Activated CD4-positive, alpha-beta memory T cell treated with anti-CD3 and anti-CD28 coated beads, Interleukin-2, amount 10 ng/mL, durations not matched to agents 7 days and 5 days (primary cell): ENCODE results near the gene ZNF598. TPM values are rescaled to one million over a fixed set of nuclear protein-coding genes. Genes with fewer than 3 reads are reported as not detected.
"Not testable (repeated sequence)": the region's sequence is repeated elsewhere in the genome, so short reads cannot be mapped to it uniquely, and the experiment has no call there.

Experiments used
- CTCF ChIA-PET: fragments of 350-600 bp; sonication (Branson Sonifier 250); formaldehyde crosslinking; loops from one replicate; lab custom pipeline; 2021; ENCODE audit warnings: antibody characterized with exemption, inconsistent platforms; lab: Charles Lee
- POLR2A ChIA-PET: fragments of 350-600 bp; sonication (Branson Sonifier 250); formaldehyde crosslinking; loops from one replicate; lab custom pipeline; 2021; ENCODE audit warnings: antibody characterized with exemption; lab: Charles Lee
- DNase-seq: peaks from one replicate; pipeline ENCODE4 v3.0.0-alpha.2; 2020
- H3K27ac Mint-ChIP-seq: one replicate; pipeline ENCODE4 v1.8.0; 2021; ENCODE audit warnings: mild to moderate bottlenecking, mixed read lengths
- H3K27me3 Mint-ChIP-seq: one replicate; pipeline ENCODE4 v1.8.0; 2021; ENCODE audit warnings: mixed read lengths
- H3K36me3 Mint-ChIP-seq: one replicate; pipeline ENCODE4 v1.8.0; 2021; ENCODE audit warnings: low read depth, mixed read lengths
- H3K4me1 Mint-ChIP-seq: one replicate; pipeline ENCODE4 v1.8.0; 2021; ENCODE audit warnings: mixed read lengths
- H3K4me3 Mint-ChIP-seq: one replicate; pipeline ENCODE4 v1.8.0; 2021; ENCODE audit warnings: mild to moderate bottlenecking, mixed read lengths
- H3K9me3 Mint-ChIP-seq: one replicate; pipeline ENCODE4 v1.8.0; 2021; ENCODE audit warnings: mixed read lengths
- total RNA-seq, 2 experiments: library from RNA; stranded (reverse); gene quantifications; one replicate each; pipeline ENCODE4 v1.2.3, GENCODE V29; 2021

Gene ZNF598
- total RNA-seq, 2 experiments from 2014 or later: 52.1 to 53.6 TPM

DNA sequence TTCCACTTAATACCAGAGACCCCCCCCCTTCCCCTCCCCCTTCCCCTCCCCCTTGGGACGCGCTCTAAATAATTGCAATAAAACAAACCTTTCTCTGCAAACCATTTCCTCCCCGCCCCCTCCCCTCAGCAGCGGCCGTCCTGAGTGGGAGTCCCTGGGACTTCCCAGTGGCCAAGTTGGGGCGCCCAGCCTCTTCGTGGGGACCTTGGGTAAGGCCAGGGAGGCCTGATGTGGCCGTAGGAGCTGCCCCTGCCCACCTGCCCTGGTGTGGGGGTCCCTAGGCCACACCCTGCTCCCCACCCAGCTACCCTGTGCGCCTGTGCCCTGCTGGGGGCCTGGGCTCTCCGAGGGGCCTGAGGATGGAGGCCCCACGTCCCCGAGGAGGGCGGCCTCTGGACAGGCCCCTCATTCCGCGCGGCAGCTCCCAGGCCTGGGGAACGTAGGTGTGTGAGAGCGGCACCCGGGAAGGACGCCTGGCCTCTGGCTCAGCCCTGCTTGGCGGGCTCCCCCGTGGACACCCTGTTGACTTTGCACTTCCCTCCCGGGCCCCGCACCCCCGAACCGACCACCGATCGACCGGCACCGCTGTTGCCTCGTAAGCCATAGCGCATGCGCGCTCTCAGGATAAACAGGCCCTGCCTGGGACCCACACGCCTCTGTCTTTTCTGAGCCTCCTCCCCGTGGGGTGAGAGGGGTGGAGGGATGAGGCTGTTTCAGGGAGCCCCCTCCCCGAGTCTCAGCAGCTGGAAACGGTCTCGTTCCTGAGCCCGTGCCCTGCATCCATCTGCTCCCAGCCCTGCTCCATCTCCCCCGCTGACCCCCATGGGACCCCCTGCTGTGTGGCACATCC, 29.0 kb upstream of the ZNF598 start:
- Mint-ChIP-seq H3K4me3 (no peak overlapping the region), H3K9me3 (no peaks in the 10 kb centered on the region), H3K27ac (no peak overlapping the region), H3K36me3 (no peaks in the 10 kb centered on the region), H3K27me3 (no peaks in the 10 kb centered on the region), H3K4me1 (no peaks in the 10 kb centered on the region)
- CTCF ChIA-PET: no interaction called here
- POLR2A ChIA-PET: interaction anchor here (0.7 to 1.2 kb wide), 2 partner anchors 28 to 116 kb away, joined by 3 read pairs; partner anchors contain the start of gene TRAF7
- no peak for DNase-seq

- no peaks in the 10 kb centered on the region for H3K27me3 Mint-ChIP-seq
- no peaks in the 10 kb centered on the region for H3K4me1 Mint-ChIP-seq
- H3K27ac Mint-ChIP-seq: no peak overlapping the region
- no peak overlapping the region for H3K4me3 Mint-ChIP-seq
- no peaks in the 10 kb centered on the region for H3K36me3 Mint-ChIP-seq
- DNase-seq: no peak
- POLR2A ChIA-PET: no interaction called here
- H3K9me3 Mint-ChIP-seq: no peaks in the 10 kb centered on the region
- CTCF ChIA-PET: no interaction called here
Measured at GRCh38 chr16:2037647-2038381, 28.2 kb upstream of the ZNF598 start.

DNA sequence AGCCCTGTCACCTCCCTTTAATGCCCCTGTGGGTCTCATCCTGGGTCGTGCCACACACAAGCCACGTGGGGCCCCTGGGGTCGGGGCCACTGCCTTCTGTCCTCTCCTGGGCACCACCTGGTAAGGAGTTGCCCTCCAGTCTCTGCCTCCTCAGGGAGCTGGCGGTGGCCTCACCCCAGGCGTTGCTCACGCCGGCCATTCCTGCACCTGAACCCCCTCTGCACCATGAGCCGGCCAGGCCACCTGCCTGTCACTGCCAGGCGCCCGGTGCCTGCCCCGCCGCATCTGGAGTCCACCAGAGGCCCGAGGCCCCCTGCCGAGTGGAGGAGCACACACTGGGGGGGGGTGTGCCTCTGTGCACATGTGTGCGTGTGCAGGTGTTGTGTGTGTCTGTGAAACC, 27.5 kb upstream of the ZNF598 start:
- DNase-seq: no peak
- no peak overlapping the region for H3K4me3 Mint-ChIP-seq
- ChIA-PET CTCF (no interaction called here), POLR2A (no interaction called here)
- H3K4me1 Mint-ChIP-seq: no peaks in the 10 kb centered on the region
- H3K36me3 Mint-ChIP-seq: no peaks in the 10 kb centered on the region
- no peak overlapping the region for H3K27ac Mint-ChIP-seq
- no peaks in the 10 kb centered on the region for H3K9me3 Mint-ChIP-seq
- H3K27me3 Mint-ChIP-seq: no peaks in the 10 kb centered on the region

GRCh38 chr16:2036200-2036966, 26.8 kb upstream of the ZNF598 start:
- no peaks in the 10 kb centered on the region for H3K36me3 Mint-ChIP-seq
- H3K4me3 Mint-ChIP-seq: no peak overlapping the region
- H3K4me1 Mint-ChIP-seq: no peaks in the 10 kb centered on the region
- CTCF ChIA-PET: no interaction called here
- no peak for DNase-seq
- no peaks in the 10 kb centered on the region for H3K27me3 Mint-ChIP-seq
- no peaks in the 10 kb centered on the region for H3K9me3 Mint-ChIP-seq
- POLR2A ChIA-PET: no interaction called here
- no peak overlapping the region for H3K27ac Mint-ChIP-seq

DNA sequence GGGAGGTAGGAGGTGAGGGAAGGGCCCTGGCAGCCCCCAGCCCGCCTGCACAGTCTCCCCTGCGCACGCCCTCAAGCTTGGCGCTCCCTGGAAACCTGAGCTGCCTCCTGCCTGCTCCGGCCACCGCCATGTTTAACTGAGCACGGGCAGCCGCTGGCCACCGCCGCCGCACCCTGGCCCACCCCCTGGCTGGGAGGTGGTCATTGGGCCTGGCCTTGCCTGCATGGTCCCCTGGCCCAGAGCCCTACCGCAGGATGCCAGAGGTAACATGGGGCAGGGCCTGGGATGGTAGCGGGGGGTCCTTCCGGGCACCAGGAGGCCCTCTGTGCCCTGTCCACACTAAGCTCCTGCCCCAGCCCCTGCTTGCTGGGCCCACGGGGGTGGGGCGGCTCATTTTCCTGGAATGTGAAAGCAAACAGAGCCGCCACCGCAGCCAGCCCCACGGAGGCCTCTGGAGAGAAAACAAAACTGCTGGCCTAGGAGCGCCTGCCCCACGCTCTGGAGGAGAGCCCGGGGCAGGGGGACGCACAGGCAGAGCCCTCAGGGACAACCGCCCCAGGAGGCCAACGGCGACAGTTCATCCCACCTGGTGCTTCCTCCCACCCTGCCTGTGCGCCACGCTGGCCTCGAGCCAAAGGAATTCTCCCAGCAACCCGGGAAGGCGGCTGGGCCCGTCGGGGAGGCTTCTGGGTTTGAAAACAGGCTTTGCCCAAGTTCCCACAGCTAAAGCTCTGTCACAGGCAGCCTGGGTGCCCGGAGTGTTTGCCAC, 26.0 kb upstream of the ZNF598 start:
- H3K4me3 Mint-ChIP-seq: no peak overlapping the region
- no peaks in the 10 kb centered on the region for H3K4me1 Mint-ChIP-seq
- no peak overlapping the region for H3K27ac Mint-ChIP-seq
- no peaks in the 10 kb centered on the region for H3K36me3 Mint-ChIP-seq
- ChIA-PET POLR2A (no interaction called here), CTCF (no interaction called here)
- no peaks in the 10 kb centered on the region for H3K27me3 Mint-ChIP-seq
- H3K9me3 Mint-ChIP-seq: no peaks in the 10 kb centered on the region
- no peak for DNase-seq

DNA sequence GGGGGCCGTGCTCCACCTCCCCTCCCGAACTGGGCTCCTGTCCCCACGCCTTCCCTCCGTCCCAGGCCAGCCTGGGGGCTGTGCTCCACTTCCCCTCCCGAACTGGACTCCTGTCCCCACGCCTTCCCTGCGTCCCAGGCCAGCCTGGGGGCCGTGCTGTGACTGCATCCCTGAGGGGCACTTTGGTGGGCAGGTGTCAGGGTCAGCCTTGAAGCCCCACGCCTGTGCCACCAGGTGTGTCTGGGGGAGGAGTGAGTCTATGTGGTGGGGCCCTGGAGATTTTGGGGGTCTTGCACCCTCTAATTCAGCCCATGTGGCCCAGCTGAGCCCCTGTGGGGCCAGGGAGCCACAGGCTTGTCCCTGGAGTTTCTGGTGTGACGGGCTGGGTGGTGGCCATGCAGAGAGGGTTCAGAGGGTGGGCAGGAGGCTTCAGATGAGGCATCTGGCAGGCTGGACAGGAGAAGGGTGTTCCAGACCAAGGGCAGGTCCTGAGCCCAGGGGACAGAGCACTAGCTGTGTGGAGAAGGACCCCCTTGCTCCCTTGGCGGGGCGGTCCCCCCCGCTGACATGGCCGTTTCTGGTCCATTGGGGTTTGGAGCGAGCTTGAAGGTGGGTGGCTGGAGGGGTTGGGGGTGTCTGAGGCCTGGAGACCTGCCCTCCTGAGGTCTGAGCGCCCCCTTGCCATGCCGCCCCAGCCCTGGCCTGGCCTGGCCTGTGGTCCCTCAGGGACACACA, 25.2 kb upstream of the ZNF598 start:
- H3K27me3 Mint-ChIP-seq: no peaks in the 10 kb centered on the region
- DNase-seq: no peak
- POLR2A ChIA-PET: no interaction called here
- CTCF ChIA-PET: no interaction called here
- no peaks in the 10 kb centered on the region for H3K36me3 Mint-ChIP-seq
- H3K4me1 Mint-ChIP-seq: no peaks in the 10 kb centered on the region
- no peak overlapping the region for H3K27ac Mint-ChIP-seq
- H3K4me3 Mint-ChIP-seq: no peak overlapping the region
- H3K9me3 Mint-ChIP-seq: no peaks in the 10 kb centered on the region

- H3K4me1 Mint-ChIP-seq, H3K27ac Mint-ChIP-seq, H3K9me3 Mint-ChIP-seq, H3K27me3 Mint-ChIP-seq, POLR2A ChIA-PET, CTCF ChIA-PET, H3K4me3 Mint-ChIP-seq, DNase-seq, H3K36me3 Mint-ChIP-seq: not testable (repeated sequence)
Measured at GRCh38 chr16:2033909-2034695, 24.5 kb upstream of the ZNF598 start.

DNA sequence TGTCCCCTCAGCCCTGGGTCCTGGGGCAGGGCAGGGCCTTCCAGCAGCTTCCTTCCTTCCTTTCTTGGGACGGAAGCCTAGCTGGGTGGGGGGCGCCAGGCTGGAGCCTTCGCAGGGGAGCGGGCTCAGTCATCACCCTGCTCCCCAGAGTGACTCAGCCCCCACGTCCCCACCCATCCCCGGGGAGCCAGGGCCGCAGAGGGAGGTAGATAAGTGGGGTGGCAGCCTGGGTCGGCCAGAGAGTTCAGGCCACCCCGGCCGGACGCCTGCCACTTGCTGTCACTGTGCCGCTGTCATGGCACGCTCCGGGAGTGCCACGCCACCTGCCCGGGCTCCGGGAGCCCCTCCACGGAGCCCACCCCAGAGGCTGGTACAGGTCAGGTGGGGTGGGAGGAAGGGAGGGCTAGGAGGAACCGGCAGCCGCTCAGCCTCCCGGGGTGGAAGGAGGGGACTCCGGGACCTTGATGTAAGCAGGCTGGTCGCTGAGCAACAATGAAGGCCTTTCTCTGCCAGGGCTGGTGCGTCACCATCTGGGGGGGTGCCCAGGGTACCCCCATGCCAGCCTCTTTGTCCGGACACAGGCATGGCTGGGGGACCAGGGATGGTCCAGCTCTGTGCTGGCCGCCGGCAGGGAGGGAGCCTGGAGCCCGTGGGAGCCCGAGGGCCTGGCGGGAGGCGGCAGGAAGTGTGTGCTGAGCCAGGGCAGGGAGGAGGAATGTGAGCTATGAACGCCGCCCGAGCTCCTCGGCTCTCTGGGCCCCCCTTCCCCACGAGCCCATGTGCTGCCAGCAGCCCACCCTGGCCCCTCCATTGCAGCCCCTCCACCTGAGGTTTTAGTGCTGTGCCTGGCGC, 23.7 kb upstream of the ZNF598 start:
- Mint-ChIP-seq H3K27me3 (peaks cover 8% of the 10 kb centered on the region), H3K36me3 (no peaks in the 10 kb centered on the region), H3K4me3 (no peak overlapping the region), H3K27ac (no peak overlapping the region), H3K9me3 (no peaks in the 10 kb centered on the region), H3K4me1 (no peaks in the 10 kb centered on the region)
- POLR2A ChIA-PET: no interaction called here
- DNase-seq: no peak
- CTCF ChIA-PET: no interaction called here

GRCh38 chr16:2032285-2033056, 22.9 kb upstream of the ZNF598 start:
- Mint-ChIP-seq H3K36me3 (no peaks in the 10 kb centered on the region), H3K9me3 (no peaks in the 10 kb centered on the region), H3K4me1 (peaks cover 3% of the 10 kb centered on the region), H3K27me3 (peaks cover 15% of the 10 kb centered on the region), H3K4me3 (no peak overlapping the region), H3K27ac (no peak overlapping the region)
- POLR2A ChIA-PET: no interaction called here
- no peak for DNase-seq
- CTCF ChIA-PET: no interaction called here

GRCh38 chr16:2031081-2031577, 21.5 kb upstream of the ZNF598 start:
- H3K4me3 Mint-ChIP-seq: no peak overlapping the region
- POLR2A ChIA-PET: no interaction called here
- DNase-seq: no peak

More at GRCh38 chr16:2031081-2031577, 21.5 kb upstream of the ZNF598 start:
- CTCF ChIA-PET: interaction anchor here (1.6 kb wide), 1 partner anchor 109 kb away, joined by 3 read pairs; no protein-coding TSS in a partner anchor
- Mint-ChIP-seq H3K27me3 (peaks cover 17% of the 10 kb centered on the region), H3K4me1 (peaks cover 4% of the 10 kb centered on the region), H3K9me3 (no peaks in the 10 kb centered on the region), H3K27ac (no peak overlapping the region), H3K36me3 (no peaks in the 10 kb centered on the region)
